HCT116 (cell line): ENCODE data around the gene LUM. TPM values are rescaled to one million over a fixed set of nuclear protein-coding genes. Genes with fewer than 3 reads are reported as not detected.

Experiments used
- ATAC-seq: fragments of 200-7000 bp; cut with Tn5 transposase; 2 replicates; pipeline ENCODE4 v1.9.1; 2020; ENCODE audit warnings: mild to moderate bottlenecking, moderate library complexity
- BruUV-seq: library from RNA; stranded (reverse); fragments of 400-500 nt; replicated peaks from 2 replicates; lab custom pipeline; 2021; lab: Mats Ljungman, UMichigan
- CTCF ChIA-PET: fragments of 300-600 bp; sonication (Branson Sonifier 250); formaldehyde crosslinking; loops from one replicate; lab custom pipeline; 2021; ENCODE audit warnings: antibody characterized with exemption; lab: Charles Lee
- POLR2A ChIA-PET: fragments of 300-600, 350-600 bp; sonication (Branson Sonifier 250); formaldehyde crosslinking; loops from one replicate; lab custom pipeline; 2021; ENCODE audit warnings: antibody characterized with exemption; lab: Charles Lee
- RAD21 ChIA-PET, 2 experiments: fragments of 300-600 bp; sonication (Branson Sonifier 250); formaldehyde crosslinking; loops; one replicate each; lab custom pipeline; 2023; ENCODE audit warnings: low total read pairs in 2 of 2; ENCODE audit not compliant: uncharacterized antibody in 2 of 2, unreplicated experiment in 2 of 2, low non-redundant PET in 1 of 2; lab: Charles Lee
- DNase-seq: peaks from one replicate; pipeline ENCODE4 v3.0.0-alpha.2; 2010; ENCODE audit warnings: low read depth, low spot score
- H2AFZ ChIP-seq: fragments of 200-600 bp; shearing (Covaris generic), sonication (generic); 2 replicates; pipeline ENCODE4 v1.6.1; 2017; ENCODE audit warnings: low read depth, mixed run types, mixed read lengths, antibody characterized with exemption, low read length; ENCODE audit not compliant: poor library complexity, severe bottlenecking
- H3K27ac ChIP-seq: 2 replicates; pipeline ENCODE4 v1.5.1; 2012; ENCODE audit warnings: low read depth, low read length
- H3K27me3 ChIP-seq: fragments of 200-600 bp; sonication (generic); 2 replicates; pipeline ENCODE4 v1.6.1; 2016; ENCODE audit warnings: mixed run types, low read length, mixed read lengths; ENCODE audit not compliant: insufficient read depth
- H3K36me3 ChIP-seq, 2 experiments: fragments of 200-500 bp in 1 of 2; fragments of 200-600 bp in 1 of 2; sonication (Bioruptor generic) in 1 of 2; sonication (generic) in 1 of 2; 2 replicates each; pipeline versions ENCODE4 v1.5.1 to v1.6.1; 2014 to 2016; ENCODE audit warnings: low read length in 2 of 2, inconsistent platforms in 1 of 2, mixed read lengths in 1 of 2, mixed run types in 1 of 2; ENCODE audit not compliant: insufficient read depth in 2 of 2, control insufficient read depth in 1 of 2
- H3K4me1 ChIP-seq, 2 experiments: fragments of 200-600 bp in 1 of 2; sonication (generic) in 1 of 2; 2 replicates each; pipeline versions ENCODE4 v1.5.1 to v1.6.1; 2012 to 2017; ENCODE audit warnings: low read length in 2 of 2, inconsistent platforms in 1 of 2, mild to moderate bottlenecking in 1 of 2, mixed read lengths in 1 of 2, mixed run types in 1 of 2, moderate library complexity in 1 of 2; ENCODE audit not compliant: insufficient read depth in 2 of 2, control insufficient read depth in 1 of 2
- H3K4me2 ChIP-seq: fragments of 200-600 bp; sonication (generic); 2 replicates; pipeline ENCODE4 v1.6.1; 2017; ENCODE audit warnings: mixed run types, low read length, mixed read lengths
- H3K4me3 ChIP-seq, 2 experiments: fragments of 200-600 bp in 1 of 2; sonication (generic) in 1 of 2; replicated peaks in 1 of 2; 2 replicates each; pipeline ENCODE4 v1.5.1; 2011 to 2016; ENCODE audit warnings: low read length in 2 of 2, control low read depth in 1 of 2, low read depth in 1 of 2, mild to moderate bottlenecking in 1 of 2, mixed read lengths in 1 of 2, mixed run types in 1 of 2
- H3K79me2 ChIP-seq: fragments of 200-600 bp; sonication (generic); 2 replicates; pipeline ENCODE4 v1.6.1; 2017; ENCODE audit warnings: mild to moderate bottlenecking, mixed run types, low read length, moderate library complexity, mixed read lengths; ENCODE audit not compliant: insufficient read depth
- H3K9ac ChIP-seq: fragments of 200-600 bp; sonication (generic); 2 replicates; pipeline ENCODE4 v1.6.1; 2016; ENCODE audit warnings: low read length, mixed read lengths
- H3K9me2 ChIP-seq: fragments of 200-600 bp; sonication (generic), shearing (Covaris generic); 2 replicates; pipeline ENCODE4 v1.6.1; 2017; ENCODE audit warnings: mixed run types, mild to moderate bottlenecking, moderate library complexity; ENCODE audit not compliant: insufficient read depth
- H3K9me3 ChIP-seq, 2 experiments: fragments of 200-500 bp in 1 of 2; fragments of 200-600 bp in 1 of 2; sonication (Bioruptor generic) in 1 of 2; sonication (generic) in 1 of 2; 2 replicates each; pipeline ENCODE4 v1.6.1; 2014 to 2017; ENCODE audit warnings: low read length in 2 of 2, mixed read lengths in 2 of 2, inconsistent platforms in 1 of 2, low read depth in 1 of 2, mild to moderate bottlenecking in 1 of 2, mixed run types in 1 of 2, moderate library complexity in 1 of 2; ENCODE audit not compliant: control insufficient read depth in 1 of 2, insufficient read depth in 1 of 2
- H4K20me1 ChIP-seq: fragments of 200-600 bp; sonication (generic), shearing (Covaris generic); 2 replicates; pipeline ENCODE4 v1.6.1; 2017; ENCODE audit warnings: mixed run types, mild to moderate bottlenecking, moderate library complexity; ENCODE audit not compliant: insufficient read depth
- ATF3 ChIP-seq: IDR thresholded peaks from 2 replicates; pipeline ENCODE4 v1.6.1; 2012
- CBX3 ChIP-seq: IDR thresholded peaks from 2 replicates; pipeline ENCODE4 v1.6.1; 2012; ENCODE audit warnings: low read depth
- CEBPB ChIP-seq: IDR thresholded peaks from 2 replicates; pipeline ENCODE4 v1.6.1; 2012; ENCODE audit warnings: low read depth
- CTCF ChIP-seq, 3 experiments: fragments of 200-600 bp in 1 of 3; sonication (generic) in 1 of 3; IDR thresholded peaks in 2 of 3; conservative IDR thresholded peaks in 1 of 3; 2 replicates each; pipeline ENCODE4 v1.5.1; 2012 to 2017; ENCODE audit warnings: low read depth in 2 of 3, low read length in 2 of 3, antibody characterized with exemption in 1 of 3, borderline replicate concordance in 1 of 3, control low read depth in 1 of 3, mild to moderate bottlenecking in 1 of 3, mixed read lengths in 1 of 3, mixed run types in 1 of 3, moderate library complexity in 1 of 3; ENCODE audit not compliant: insufficient read depth in 1 of 3
- EGR1 ChIP-seq: IDR thresholded peaks from 2 replicates; pipeline ENCODE4 v1.6.1; 2012; ENCODE audit warnings: low read depth
- EZH2 ChIP-seq: fragments of 200-600 bp; sonication (generic); IDR thresholded peaks from 2 replicates; pipeline ENCODE4 v1.6.1; 2017; ENCODE audit warnings: antibody characterized with exemption, mixed run types
- EZH2phosphoT487 ChIP-seq: fragments of 200-600 bp; IDR thresholded peaks from 2 replicates; pipeline ENCODE4 v1.6.1; 2018; ENCODE audit warnings: antibody characterized with exemption, borderline replicate concordance
- JUND ChIP-seq: IDR thresholded peaks from 2 replicates; pipeline ENCODE4 v1.6.1; 2012
- POLR2A ChIP-seq: IDR thresholded peaks from 2 replicates; pipeline ENCODE4 v1.7.0; 2011; ENCODE audit warnings: borderline replicate concordance; ENCODE audit not compliant: insufficient read depth, insufficient read length; ENCODE audit errors: extremely low read depth
- POLR2AphosphoS5 ChIP-seq: IDR thresholded peaks from 2 replicates; pipeline ENCODE4 v1.6.1; 2011; ENCODE audit warnings: mild to moderate bottlenecking, low read depth, low read length, moderate library complexity
- REST ChIP-seq: IDR thresholded peaks from 2 replicates; pipeline ENCODE4 v1.6.1; 2012; ENCODE audit warnings: low read depth
- SIN3A ChIP-seq: IDR thresholded peaks from 2 replicates; pipeline ENCODE4 v1.6.1; 2012; ENCODE audit warnings: low read depth
- YY1 ChIP-seq: IDR thresholded peaks from 2 replicates; pipeline ENCODE4 v1.6.1; 2011; ENCODE audit warnings: low read length, low read depth, moderate library complexity, mild to moderate bottlenecking; ENCODE audit not compliant: insufficient replicate concordance; ENCODE audit errors: extremely low read depth
- ZBTB33 ChIP-seq: IDR thresholded peaks from 2 replicates; pipeline ENCODE4 v1.6.1; 2011; ENCODE audit warnings: mild to moderate bottlenecking, low read length, moderate library complexity; ENCODE audit not compliant: insufficient replicate concordance; ENCODE audit errors: extremely low read depth
- ZFX ChIP-seq: fragments of 450-650 bp; IDR thresholded peaks from 2 replicates; pipeline ENCODE4 v1.6.1; 2017
- intact Hi-C: fragments of 100-400 bp; cut with micrococcal nuclease; formaldehyde crosslinking; loops from 2 replicates; pipeline ENCODE4 v1.10.0; 2022
- total RNA-seq: library from RNA; stranded (reverse); gene quantifications from one replicate; pipeline ENCODE4 v1.2.1, GENCODE V29; 2021; ENCODE audit not compliant: unreplicated experiment

The LUM gene
- total RNA-seq, 1 experiment from 2014 or later = 0.69 TPM

- no TSS peak for BruUV-seq
- DNase-seq (no peak), ATAC-seq (no peak)
- no peak overlapping the region for H3K4me3 ChIP-seq
- no peaks in the 10 kb centered on the region for H3K9me2 ChIP-seq
- intact Hi-C loops = no loop called here
- POLR2A ChIA-PET = no interaction called here
- H3K4me1 ChIP-seq = peaks cover 0 to 11% of the 10 kb centered on the region in 2 experiments; a peak in 2 of 4 replicates
- H3K9ac ChIP-seq = no peak overlapping the region
- H3K36me3 ChIP-seq = no peaks in the 10 kb centered on the region
- H3K27me3 ChIP-seq = no peaks in the 10 kb centered on the region
- H3K9me3 ChIP-seq = no peaks in the 10 kb centered on the region
- TF ChIP-seq CBX3 (no peak), EGR1 (no peak), CEBPB (no peak), JUND (no peak), EZH2 (no peak), ATF3 (no peak), POLR2A (no peak), ZBTB33 (no peak), YY1 (no peak), POLR2AphosphoS5 (no peak), ZFX (no peak), EZH2phosphoT487 (no peak), REST (no peak), SIN3A (no peak), CTCF (IDR thresholded peaks at IDR 0.05 in 2 of 3, conservative IDR thresholded peaks at IDR 0.05 in 1 of 3; ENCODE audit: borderline replicate concordance in 1 of 3, insufficient read depth in 1 of 3, low read depth in 2 of 3, low read length in 2 of 3) (no peak)
- CTCF ChIA-PET = no interaction called here
- RAD21 ChIA-PET = no interaction called here
- no peaks in the 10 kb centered on the region for H3K79me2 ChIP-seq
- no peak overlapping the region for H3K27ac ChIP-seq
- peak overlapping the region; percentile 74 for H2AFZ ChIP-seq
- no peaks in the 10 kb centered on the region for H4K20me1 ChIP-seq
- peak overlapping the region; percentile 41 for H3K4me2 ChIP-seq
These were observed 16.5 kb upstream of the LUM start for GRCh38 chr12:91127751-91128150.
